ENCODE measurements around the gene MRPS26. TPM values are rescaled to one million over a fixed set of nuclear protein-coding genes. Genes with fewer than 3 reads are reported as not detected.

Gene MRPS26
- total and polyA plus RNA-seq, 7 experiments from 2014 or later = 22.2 to 94.2 (median 30.9) TPM

GRCh38 chr20:3039426-3039825 lies 6.4 kb upstream of the MRPS26 start:
- POLR2A ChIA-PET = no interaction called here
- H3K27ac ChIP-seq (ENCODE audit: low read depth, low read length) = no peak overlapping the region
- ATAC-seq = no peak
- H3K4me3 ChIP-seq (ENCODE audit: low read length) = no peak overlapping the region
- no peaks in the 10 kb centered on the region for H3K4me1 ChIP-seq (ENCODE audit: control insufficient read depth in 2 of 2, insufficient read depth in 2 of 2, low read length in 2 of 2)
- Mint-ChIP-seq H3K9me3 (peaks cover 0 to 2% (median 0%) of the 10 kb centered on the region in 11 donors), H3K36me3 (peaks cover 8 to 44% (median 14%) of the 10 kb centered on the region in 5 donors), H3K4me3 (no peak overlapping the region), H3K27me3 (no peaks in the 10 kb centered on the region), H3K27ac (peak overlapping the region in 5 of 9 donors; percentile 10 to 64 (median 22)), H3K4me1 (peaks cover 0 to 15% (median 4%) of the 10 kb centered on the region in 7 donors)
- H3K27me3 ChIP-seq (ENCODE audit: control insufficient read depth in 2 of 2, insufficient read depth in 2 of 2, low read length in 2 of 2) = no peaks in the 10 kb centered on the region
- intact Hi-C loops (cut with micrococcal nuclease) = no loop called here
- CTCF ChIA-PET = interaction anchor here (0.5 to 1.3 kb wide), 2 partner anchors 14 to 1709 kb away, joined by 3 to 7 read pairs; no protein-coding TSS in a partner anchor
- H3K9me3 ChIP-seq (ENCODE audit: control insufficient read depth in 2 of 3, low read length in 3 of 3) = no peaks in the 10 kb centered on the region
- DNase-seq = no peak
- peaks cover 21 to 59% (median 27%) of the 10 kb centered on the region in 3 experiments for H3K36me3 ChIP-seq (ENCODE audit: control insufficient read depth in 2 of 3, insufficient read depth in 3 of 3, low read length in 3 of 3)

GRCh38 chr20:3040086-3040485 lies 5.8 kb upstream of the MRPS26 start:
- no peak overlapping the region for H3K27ac ChIP-seq (ENCODE audit: low read depth, low read length)
- POLR2A ChIA-PET = interaction anchor here (0.7 kb wide), 1 partner anchor 333 kb away, joined by 3 read pairs; no protein-coding TSS in a partner anchor
- no peaks in the 10 kb centered on the region for H3K9me3 ChIP-seq (ENCODE audit: control insufficient read depth in 2 of 3, low read length in 3 of 3)
- no peak overlapping the region for H3K4me3 ChIP-seq (ENCODE audit: low read length)
- Mint-ChIP-seq H3K4me1 (peaks cover 3 to 18% (median 7%) of the 10 kb centered on the region in 7 donors), H3K27ac (peak overlapping the region in 7 of 9 donors; percentile 12 to 71 (median 27)), H3K36me3 (peaks cover 8 to 38% (median 9%) of the 10 kb centered on the region in 5 donors), H3K4me3 (no peak overlapping the region), H3K27me3 (no peaks in the 10 kb centered on the region), H3K9me3 (peaks cover 0 to 2% (median 0%) of the 10 kb centered on the region in 11 donors)
- H3K27me3 ChIP-seq (ENCODE audit: control insufficient read depth in 2 of 2, insufficient read depth in 2 of 2, low read length in 2 of 2) = no peaks in the 10 kb centered on the region
- DNase-seq (no peak), ATAC-seq (no peak)
- intact Hi-C loops (cut with micrococcal nuclease) = no loop called here
- H3K36me3 ChIP-seq (ENCODE audit: control insufficient read depth in 2 of 3, insufficient read depth in 3 of 3, low read length in 3 of 3) = peaks cover 21 to 54% (median 23%) of the 10 kb centered on the region in 3 experiments
- CTCF ChIA-PET = interaction anchor here (1.3 kb wide), 1 partner anchor 14 kb away, joined by 7 read pairs; no protein-coding TSS in a partner anchor
- H3K4me1 ChIP-seq (ENCODE audit: control insufficient read depth in 2 of 2, insufficient read depth in 2 of 2, low read length in 2 of 2) = peaks cover 1 to 2% of the 10 kb centered on the region in 2 donors

- POLR2A ChIA-PET = no interaction called here
- Mint-ChIP-seq H3K27me3 (no peaks in the 10 kb centered on the region), H3K36me3 (peaks cover 0 to 23% (median 5%) of the 10 kb centered on the region in 5 donors), H3K9me3 (no peaks in the 10 kb centered on the region), H3K4me1 (peaks cover 10 to 25% (median 12%) of the 10 kb centered on the region in 7 donors), H3K4me3 (no peak overlapping the region), H3K27ac (peak overlapping the region in 6 of 9 donors; percentile 41 to 86 (median 68))
- H3K27ac ChIP-seq (ENCODE audit: low read depth, low read length) = no peak overlapping the region
- ATAC-seq = no peak
- intact Hi-C loops (cut with micrococcal nuclease) = no loop called here
- peaks cover 14 to 35% (median 15%) of the 10 kb centered on the region in 3 experiments for H3K36me3 ChIP-seq (ENCODE audit: control insufficient read depth in 2 of 3, insufficient read depth in 3 of 3, low read length in 3 of 3)
- H3K4me3 ChIP-seq (ENCODE audit: low read length) = no peak overlapping the region
- CTCF ChIA-PET = no interaction called here
- DNase-seq = no peak
- H3K4me1 ChIP-seq (ENCODE audit: control insufficient read depth in 2 of 2, insufficient read depth in 2 of 2, low read length in 2 of 2) = peaks cover 4 to 9% of the 10 kb centered on the region in 2 donors
- no peaks in the 10 kb centered on the region for H3K27me3 ChIP-seq (ENCODE audit: control insufficient read depth in 2 of 2, insufficient read depth in 2 of 2, low read length in 2 of 2)
- no peaks in the 10 kb centered on the region for H3K9me3 ChIP-seq (ENCODE audit: control insufficient read depth in 2 of 3, low read length in 3 of 3)
Measured at GRCh38 chr20:3041854-3042409, 3.9 kb upstream of the MRPS26 start.

GRCh38 chr20:3042625-3043024 lies 3.2 kb upstream of the MRPS26 start:
- CTCF ChIA-PET = no interaction called here
- intact Hi-C loops (cut with micrococcal nuclease) = no loop called here
- peaks cover 0 to 20% (median 5%) of the 10 kb centered on the region in 5 donors for H3K36me3 Mint-ChIP-seq
- peaks cover 4 to 11% of the 10 kb centered on the region in 2 donors for H3K4me1 ChIP-seq (ENCODE audit: control insufficient read depth in 2 of 2, insufficient read depth in 2 of 2, low read length in 2 of 2)
- peak overlapping the region in 4 of 9 donors; percentile 23 to 76 (median 47) for H3K27ac Mint-ChIP-seq
- H3K36me3 ChIP-seq (ENCODE audit: control insufficient read depth in 2 of 3, insufficient read depth in 3 of 3, low read length in 3 of 3) = peaks cover 7 to 31% (median 12%) of the 10 kb centered on the region in 3 experiments
- no peak overlapping the region for H3K4me3 ChIP-seq (ENCODE audit: low read length)
- H3K27me3 ChIP-seq (ENCODE audit: control insufficient read depth in 2 of 2, insufficient read depth in 2 of 2, low read length in 2 of 2) = no peaks in the 10 kb centered on the region
- peaks cover 12 to 27% (median 15%) of the 10 kb centered on the region in 7 donors for H3K4me1 Mint-ChIP-seq
- H3K9me3 ChIP-seq (ENCODE audit: control insufficient read depth in 2 of 3, low read length in 3 of 3) = no peaks in the 10 kb centered on the region
- no peak overlapping the region for H3K27ac ChIP-seq (ENCODE audit: low read depth, low read length)
- H3K27me3 Mint-ChIP-seq = no peaks in the 10 kb centered on the region
- ATAC-seq = no peak
- POLR2A ChIA-PET = no interaction called here
- no peaks in the 10 kb centered on the region for H3K9me3 Mint-ChIP-seq
- H3K4me3 Mint-ChIP-seq = peak overlapping the region in 1 of 10 donors; percentile 32
- DNase-seq = no peak

GRCh38 chr20:3043322-3043721 lies 2.5 kb upstream of the MRPS26 start, which contains the start of gene GNRH2:
TSS of gene GNRH2 (plus strand) at chr20:3043622. CDS start at chr20:3044415, 793 bp downstream.
- ATAC-seq (no peak), DNase-seq (no peak)
- CTCF ChIA-PET = interaction anchor here (0.6 kb wide), 1 partner anchor 272 kb away, joined by 3 read pairs; no protein-coding TSS in a partner anchor
- H3K36me3 ChIP-seq (ENCODE audit: control insufficient read depth in 2 of 3, insufficient read depth in 3 of 3, low read length in 3 of 3) = peaks cover 6 to 31% (median 7%) of the 10 kb centered on the region in 3 experiments
- H3K4me3 Mint-ChIP-seq = peak within 1 kb of the TSS in 4 of 10 donors; percentile 4 to 94 (median 27)
- H3K4me1 ChIP-seq (ENCODE audit: control insufficient read depth in 2 of 2, insufficient read depth in 2 of 2, low read length in 2 of 2) = peaks cover 4 to 11% of the 10 kb centered on the region in 2 donors
- H3K27me3 Mint-ChIP-seq = no peaks in the 10 kb centered on the region
- peaks cover 0 to 18% (median 5%) of the 10 kb centered on the region in 5 donors for H3K36me3 Mint-ChIP-seq
- H3K27ac Mint-ChIP-seq = peak within 1 kb of the TSS in 8 of 9 donors; percentile 23 to 80 (median 62)
- POLR2A ChIA-PET = interaction anchor here (1.3 kb wide), 1 partner anchor 10 kb away, joined by 5 read pairs; no protein-coding TSS in a partner anchor
- peaks cover 12 to 28% (median 15%) of the 10 kb centered on the region in 7 donors for H3K4me1 Mint-ChIP-seq
- H3K4me3 ChIP-seq (ENCODE audit: low read length) = no peak within 1 kb of the TSS
- no peaks in the 10 kb centered on the region for H3K27me3 ChIP-seq (ENCODE audit: control insufficient read depth in 2 of 2, insufficient read depth in 2 of 2, low read length in 2 of 2)
- H3K9me3 ChIP-seq (ENCODE audit: control insufficient read depth in 2 of 3, low read length in 3 of 3) = no peaks in the 10 kb centered on the region
- intact Hi-C loops (cut with micrococcal nuclease) = no loop called here
- no peak within 1 kb of the TSS for H3K27ac ChIP-seq (ENCODE audit: low read depth, low read length)
- no peaks in the 10 kb centered on the region for H3K9me3 Mint-ChIP-seq

- DNase-seq (no peak), ATAC-seq (no peak)
- H3K27me3 ChIP-seq (ENCODE audit: control insufficient read depth in 2 of 2, insufficient read depth in 2 of 2, low read length in 2 of 2) = no peaks in the 10 kb centered on the region
- POLR2A ChIA-PET = interaction anchor here (0.6 to 1.5 kb wide), 3 partner anchors 9 to 60 kb away, joined by 3 to 5 read pairs (median 3); no protein-coding TSS in a partner anchor
- intact Hi-C loops (cut with micrococcal nuclease) = loop anchor here in 1 of 2 donors (2.0 kb wide), 1 partner anchor 172 kb away; the partner anchor contains the start of gene PTPRA
- Mint-ChIP-seq H3K27ac (peak overlapping the region in 4 of 9 donors; percentile 36 to 79 (median 70)), H3K9me3 (no peaks in the 10 kb centered on the region), H3K36me3 (peaks cover 0 to 15% (median 3%) of the 10 kb centered on the region in 5 donors), H3K4me1 (peaks cover 12 to 29% (median 15%) of the 10 kb centered on the region in 7 donors), H3K4me3 (peak overlapping the region in 7 of 10 donors; percentile 59 to 94 (median 92)), H3K27me3 (no peaks in the 10 kb centered on the region)
- H3K4me1 ChIP-seq (ENCODE audit: control insufficient read depth in 2 of 2, insufficient read depth in 2 of 2, low read length in 2 of 2) = peaks cover 4 to 11% of the 10 kb centered on the region in 2 donors
- H3K4me3 ChIP-seq (ENCODE audit: low read length) = no peak overlapping the region
- no peaks in the 10 kb centered on the region for H3K9me3 ChIP-seq (ENCODE audit: control insufficient read depth in 2 of 3, low read length in 3 of 3)
- H3K27ac ChIP-seq (ENCODE audit: low read depth, low read length) = no peak overlapping the region
- CTCF ChIA-PET = no interaction called here
- H3K36me3 ChIP-seq (ENCODE audit: control insufficient read depth in 2 of 3, insufficient read depth in 3 of 3, low read length in 3 of 3) = peaks cover 0 to 31% (median 0%) of the 10 kb centered on the region in 3 experiments
Measured at GRCh38 chr20:3044336-3044965, 1.4 kb upstream of the MRPS26 start.

Data from naive thymus-derived CD4-positive, alpha-beta T cell (primary cell).